Measurements from ENCODE around the gene EP400. TPM values are rescaled to one million over a fixed set of nuclear protein-coding genes. Genes with fewer than 3 reads are reported as not detected.

The EP400 gene
- total RNA-seq, 1 donor = 14.7 TPM

DNA sequence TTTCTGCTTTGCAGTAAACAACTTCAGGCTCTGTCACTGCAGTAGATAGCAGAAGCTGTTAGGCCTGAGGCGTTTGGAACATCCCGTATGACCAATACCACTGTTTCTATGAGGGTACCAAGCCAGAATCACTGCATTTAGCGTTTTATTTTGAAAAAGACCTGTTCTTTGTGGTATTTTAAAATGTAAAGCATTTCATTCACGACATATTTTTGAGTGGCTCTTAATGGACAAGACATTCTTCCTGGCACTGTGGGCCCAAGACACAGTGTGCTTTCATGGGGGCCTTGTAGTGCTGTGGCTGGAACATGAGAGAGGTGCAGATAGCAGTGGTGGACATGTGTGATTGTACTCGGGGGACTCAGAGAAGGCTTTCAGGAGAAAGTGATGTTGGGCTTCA, 107.9 kb downstream of the EP400 start:
- TF ChIP-seq CTCF (IDR thresholded peaks at IDR 0.05; ENCODE audit: insufficient read depth, low read length) = no peak
- H3K4me3 ChIP-seq (ENCODE audit: low read depth, low read length) = no peak overlapping the region
- DNase-seq (ENCODE audit: low read depth) = no peak

DNA sequence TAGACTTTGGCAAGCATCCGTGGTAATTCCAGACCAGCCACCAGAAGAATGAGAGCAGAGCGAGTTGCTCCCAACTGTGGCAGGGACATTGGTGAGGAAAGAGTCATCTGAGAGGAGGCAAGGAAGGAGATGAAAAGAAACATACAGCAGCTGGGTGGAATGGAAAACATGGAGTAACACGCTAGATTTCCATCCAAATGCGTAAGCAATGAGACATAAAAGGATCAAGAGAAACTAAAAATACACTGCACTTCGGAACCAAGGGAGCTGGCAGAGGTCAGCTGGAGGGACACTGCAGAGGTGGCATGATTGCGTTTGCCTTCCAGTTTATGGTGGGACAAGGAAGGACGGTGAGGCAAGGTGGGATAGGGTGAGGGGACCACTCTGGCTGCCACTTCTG, 111.5 kb downstream of the EP400 start:
- no peak for TF ChIP-seq CTCF (IDR thresholded peaks at IDR 0.05; ENCODE audit: insufficient read depth, low read length)
- DNase-seq (ENCODE audit: low read depth) = no peak
- no peak overlapping the region for H3K4me3 ChIP-seq (ENCODE audit: low read depth, low read length)

- no peak for TF ChIP-seq CTCF (IDR thresholded peaks at IDR 0.05; ENCODE audit: insufficient read depth, low read length)
- no peak overlapping the region for H3K4me3 ChIP-seq (ENCODE audit: low read depth, low read length)
- DNase-seq (ENCODE audit: low read depth) = no peak
Measured at GRCh38 chr12:132061641-132062430, 112.1 kb downstream of the EP400 start.

DNA sequence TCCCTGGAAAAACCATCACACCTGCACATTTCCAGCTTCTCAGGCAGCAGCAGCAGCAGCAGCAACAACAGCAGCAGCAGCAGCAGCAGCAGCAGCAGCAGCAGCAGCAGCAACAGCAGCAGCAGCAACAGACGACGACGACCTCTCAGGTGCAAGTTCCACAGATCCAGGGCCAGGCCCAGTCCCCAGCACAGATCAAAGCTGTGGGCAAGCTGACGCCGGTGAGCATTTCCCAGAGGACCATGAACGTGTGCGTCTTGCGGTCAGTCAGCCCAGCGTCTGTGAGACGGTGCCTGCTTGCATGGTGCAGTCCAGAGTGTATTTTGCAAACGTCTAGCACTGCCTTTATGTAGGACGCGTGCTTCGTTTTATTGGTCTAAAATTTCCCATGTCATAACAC, 112.7 kb downstream of the EP400 start:
- TF ChIP-seq CTCF (IDR thresholded peaks at IDR 0.05; ENCODE audit: insufficient read depth, low read length) = no peak
- H3K4me3 ChIP-seq (ENCODE audit: low read depth, low read length) = no peak overlapping the region
- DNase-seq (ENCODE audit: low read depth) = no peak

- no peak for TF ChIP-seq CTCF (IDR thresholded peaks at IDR 0.05; ENCODE audit: insufficient read depth, low read length)
- no peak for DNase-seq (ENCODE audit: low read depth)
- H3K4me3 ChIP-seq (ENCODE audit: low read depth, low read length) = no peak overlapping the region
Measured at GRCh38 chr12:132063491-132063890, 113.7 kb downstream of the EP400 start.

GRCh38 chr12:132064631-132065030, 114.9 kb downstream of the EP400 start:
- DNase-seq (ENCODE audit: low read depth) = no peak
- no peak overlapping the region for H3K4me3 ChIP-seq (ENCODE audit: low read depth, low read length)
- TF ChIP-seq CTCF (IDR thresholded peaks at IDR 0.05; ENCODE audit: insufficient read depth, low read length) = no peak

DNA sequence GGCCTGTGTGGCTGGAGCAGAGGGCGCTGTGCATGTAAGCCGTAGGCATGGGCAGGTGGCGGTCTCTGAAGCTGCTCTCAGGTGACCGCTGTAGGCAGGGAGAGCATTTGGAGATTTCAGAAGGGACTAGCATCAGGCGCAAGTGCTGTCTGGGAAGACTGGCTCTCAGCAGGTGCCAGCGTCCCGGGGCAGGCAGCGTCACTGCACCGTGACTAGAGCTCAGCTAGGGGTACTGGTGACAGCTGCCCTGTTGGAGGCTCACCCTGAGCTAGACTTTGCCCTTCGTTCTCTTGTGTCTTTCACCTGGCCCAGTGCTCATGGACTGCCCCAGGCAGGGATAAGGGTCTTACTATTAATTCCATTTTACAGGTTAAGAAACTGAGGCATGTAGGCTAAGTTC, 115.5 kb downstream of the EP400 start:
- no peak overlapping the region for H3K4me3 ChIP-seq (ENCODE audit: low read depth, low read length)
- no peak for TF ChIP-seq CTCF (IDR thresholded peaks at IDR 0.05; ENCODE audit: insufficient read depth, low read length)
- no peak for DNase-seq (ENCODE audit: low read depth)
